Suprapubic skin (tissue), 4 donors: Measurements from ENCODE around the gene CEACAM6.

Experiments used
- POLR2A ChIP-seq, 2 donors: fragments of 450-650 bp; IDR thresholded peaks; one replicate each; pipeline ENCODE4 v1.6.1; 2017; ENCODE audit warnings: antibody characterized with exemption in 2 of 2, mild to moderate bottlenecking in 2 of 2, moderate library complexity in 2 of 2
- POLR2AphosphoS5 ChIP-seq, 3 donors: sonication (generic); formaldehyde crosslinking; IDR thresholded peaks; one replicate each; pipeline ENCODE4 v1.6.1; 2017; ENCODE audit warnings: antibody characterized with exemption in 3 of 3
- TF ChIP-seq, protein P1 (sequence below), 2 donors: fragments of 200-600 bp in 1 of 2; fragments of 450-650 bp in 1 of 2; sonication (generic) in 1 of 2; IDR thresholded peaks; one replicate each; pipeline ENCODE4 v1.5.1; 2016 to 2019; ENCODE audit warnings: antibody characterized with exemption in 2 of 2, mild to moderate bottlenecking in 1 of 2, moderate library complexity in 1 of 2

DNA sequence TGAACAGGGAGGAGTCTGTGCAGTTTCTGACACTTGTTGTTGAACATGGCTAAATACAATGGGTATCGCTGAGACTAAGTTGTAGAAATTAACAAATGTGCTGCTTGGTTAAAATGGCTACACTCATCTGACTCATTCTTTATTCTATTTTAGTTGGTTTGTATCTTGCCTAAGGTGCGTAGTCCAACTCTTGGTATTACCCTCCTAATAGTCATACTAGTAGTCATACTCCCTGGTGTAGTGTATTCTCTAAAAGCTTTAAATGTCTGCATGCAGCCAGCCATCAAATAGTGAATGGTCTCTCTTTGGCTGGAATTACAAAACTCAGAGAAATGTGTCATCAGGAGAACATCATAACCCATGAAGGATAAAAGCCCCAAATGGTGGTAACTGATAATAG is 16.1 kb downstream of the CEACAM6 start:
- TF ChIP-seq, protein P1, sequence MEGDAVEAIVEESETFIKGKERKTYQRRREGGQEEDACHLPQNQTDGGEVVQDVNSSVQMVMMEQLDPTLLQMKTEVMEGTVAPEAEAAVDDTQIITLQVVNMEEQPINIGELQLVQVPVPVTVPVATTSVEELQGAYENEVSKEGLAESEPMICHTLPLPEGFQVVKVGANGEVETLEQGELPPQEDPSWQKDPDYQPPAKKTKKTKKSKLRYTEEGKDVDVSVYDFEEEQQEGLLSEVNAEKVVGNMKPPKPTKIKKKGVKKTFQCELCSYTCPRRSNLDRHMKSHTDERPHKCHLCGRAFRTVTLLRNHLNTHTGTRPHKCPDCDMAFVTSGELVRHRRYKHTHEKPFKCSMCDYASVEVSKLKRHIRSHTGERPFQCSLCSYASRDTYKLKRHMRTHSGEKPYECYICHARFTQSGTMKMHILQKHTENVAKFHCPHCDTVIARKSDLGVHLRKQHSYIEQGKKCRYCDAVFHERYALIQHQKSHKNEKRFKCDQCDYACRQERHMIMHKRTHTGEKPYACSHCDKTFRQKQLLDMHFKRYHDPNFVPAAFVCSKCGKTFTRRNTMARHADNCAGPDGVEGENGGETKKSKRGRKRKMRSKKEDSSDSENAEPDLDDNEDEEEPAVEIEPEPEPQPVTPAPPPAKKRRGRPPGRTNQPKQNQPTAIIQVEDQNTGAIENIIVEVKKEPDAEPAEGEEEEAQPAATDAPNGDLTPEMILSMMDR (IDR thresholded peaks at IDR 0.05) = no peak
- TF ChIP-seq POLR2A (IDR thresholded peaks at IDR 0.05) (no peak), POLR2AphosphoS5 (IDR thresholded peaks at IDR 0.05) (no peak)
